Mucosa of stomach (tissue), 1 donor: Measurements from ENCODE around the gene KANSL1L.

Experiments used
- H3K27me3 ChIP-seq: one replicate; pipeline ENCODE4 v1.7.0; 2013; ENCODE audit warnings: mild to moderate bottlenecking, low read length; ENCODE audit not compliant: control insufficient read depth, insufficient read depth
- H3K36me3 ChIP-seq: one replicate; pipeline ENCODE4 v1.7.0; 2013; ENCODE audit warnings: low read length; ENCODE audit not compliant: control insufficient read depth, insufficient read depth
- H3K4me1 ChIP-seq: one replicate; pipeline ENCODE4 v1.7.0; 2013; ENCODE audit warnings: mild to moderate bottlenecking, low read length; ENCODE audit not compliant: control insufficient read depth, insufficient read depth
- H3K4me3 ChIP-seq: one replicate; pipeline ENCODE4 v1.7.0; 2013; ENCODE audit warnings: low read length
- H3K9ac ChIP-seq: one replicate; pipeline ENCODE4 v1.7.0; 2013; ENCODE audit warnings: mild to moderate bottlenecking, low read length, moderate library complexity
- H3K9me3 ChIP-seq: one replicate; pipeline ENCODE4 v1.7.0; 2013; ENCODE audit warnings: mild to moderate bottlenecking, low read length, moderate library complexity; ENCODE audit not compliant: control insufficient read depth
- donor health status: Pancreatic carcinoma.

Gene KANSL1L

GRCh38 chr2:210046851-210047500 is 124.2 kb downstream of the KANSL1L start:
- Histone ChIP-seq H3K9me3 (no peaks in the 10 kb centered on the region), H3K36me3 (no peaks in the 10 kb centered on the region)

DNA sequence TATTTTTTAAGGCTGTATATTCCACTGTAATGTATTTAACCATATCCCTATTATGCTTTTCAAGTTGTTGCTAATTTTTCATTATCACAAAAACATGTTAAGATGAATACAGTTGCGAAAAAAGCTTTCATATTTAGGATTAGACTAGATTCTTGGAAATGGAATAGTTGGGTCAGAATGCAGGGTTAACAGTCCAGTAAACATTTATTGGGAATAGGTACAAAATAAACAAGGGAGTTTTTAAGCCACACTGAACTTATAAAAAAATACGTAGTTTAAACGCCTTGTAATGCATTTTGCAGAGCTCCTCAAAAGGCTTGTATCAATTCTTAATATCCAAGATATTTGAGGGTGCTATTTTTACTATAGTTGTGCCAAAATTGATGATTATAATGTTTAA is 133.1 kb downstream of the KANSL1L start:
- Histone ChIP-seq H3K4me3 (no peak overlapping the region), H3K4me1 (no peaks in the 10 kb centered on the region), H3K9ac (no peak overlapping the region), H3K27me3 (no peaks in the 10 kb centered on the region), H3K36me3 (no peaks in the 10 kb centered on the region), H3K9me3 (no peaks in the 10 kb centered on the region)

More at GRCh38 chr2:210046851-210047500, 124.2 kb downstream of the KANSL1L start:
- no peak overlapping the region for H3K4me3 ChIP-seq
- H3K4me1 ChIP-seq, result no peaks in the 10 kb centered on the region
- H3K9ac ChIP-seq, result no peak overlapping the region
- H3K27me3 ChIP-seq, result no peaks in the 10 kb centered on the region

DNA sequence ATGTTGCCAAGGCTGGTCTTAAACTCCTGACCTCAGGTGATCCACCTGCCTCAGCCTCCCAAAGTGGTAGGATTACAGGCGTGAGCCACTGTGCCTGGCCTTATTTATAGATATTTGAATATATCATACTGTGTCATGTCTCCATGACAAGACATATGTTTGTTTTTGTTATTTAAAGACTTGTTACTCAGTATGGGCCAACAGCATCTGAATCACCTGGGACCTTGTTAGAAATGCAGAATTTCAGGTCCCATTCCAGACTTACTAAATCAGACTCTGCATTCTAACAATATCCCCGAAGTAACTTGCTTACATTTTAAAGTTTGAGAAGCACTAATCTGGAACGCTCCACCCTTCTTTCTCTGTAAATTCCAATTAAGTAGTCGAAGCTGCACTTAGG is 135.5 kb downstream of the KANSL1L start:
- H3K4me1 ChIP-seq, result no peaks in the 10 kb centered on the region
- no peaks in the 10 kb centered on the region for H3K36me3 ChIP-seq
- no peaks in the 10 kb centered on the region for H3K27me3 ChIP-seq
- H3K4me3 ChIP-seq, result no peak overlapping the region
- no peak overlapping the region for H3K9ac ChIP-seq
- H3K9me3 ChIP-seq, result no peaks in the 10 kb centered on the region

DNA sequence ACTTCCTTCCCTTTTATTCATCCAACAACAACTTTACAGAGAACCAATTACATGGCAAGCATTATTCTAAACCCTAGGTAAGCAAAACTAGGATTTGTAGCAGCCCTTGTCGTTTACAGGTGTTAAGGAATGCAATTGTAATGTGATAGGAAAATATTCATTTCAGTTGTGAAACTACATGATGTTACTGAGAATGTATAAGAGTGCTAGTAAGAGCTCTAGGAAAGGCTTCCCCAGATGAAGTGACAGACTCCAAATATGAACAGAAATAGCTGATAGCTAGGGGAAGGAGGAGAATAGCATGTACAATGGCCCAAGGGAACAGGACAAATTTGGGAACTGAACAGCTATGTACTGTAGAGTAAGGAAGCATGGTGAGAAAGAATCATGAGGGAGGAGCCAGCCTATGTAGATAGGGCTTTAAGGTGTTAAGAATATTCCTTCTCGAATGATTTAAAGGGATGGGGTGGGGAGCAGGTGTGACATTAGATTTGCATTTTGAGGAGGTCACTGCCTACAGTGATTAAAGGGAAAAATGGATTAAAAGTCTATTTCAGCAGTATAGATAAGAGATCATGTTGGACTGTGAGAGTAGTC is 137.0 kb downstream of the KANSL1L start:
- Histone ChIP-seq H3K27me3 (no peaks in the 10 kb centered on the region), H3K36me3 (no peaks in the 10 kb centered on the region), H3K4me3 (no peak overlapping the region), H3K9me3 (no peaks in the 10 kb centered on the region), H3K9ac (no peak overlapping the region), H3K4me1 (no peaks in the 10 kb centered on the region)

GRCh38 chr2:210028178-210028577 is 143.0 kb downstream of the KANSL1L start:
- Histone ChIP-seq H3K36me3 (no peaks in the 10 kb centered on the region), H3K27me3 (no peaks in the 10 kb centered on the region), H3K4me1 (no peaks in the 10 kb centered on the region), H3K4me3 (no peak overlapping the region), H3K9me3 (no peaks in the 10 kb centered on the region), H3K9ac (no peak overlapping the region)

DNA sequence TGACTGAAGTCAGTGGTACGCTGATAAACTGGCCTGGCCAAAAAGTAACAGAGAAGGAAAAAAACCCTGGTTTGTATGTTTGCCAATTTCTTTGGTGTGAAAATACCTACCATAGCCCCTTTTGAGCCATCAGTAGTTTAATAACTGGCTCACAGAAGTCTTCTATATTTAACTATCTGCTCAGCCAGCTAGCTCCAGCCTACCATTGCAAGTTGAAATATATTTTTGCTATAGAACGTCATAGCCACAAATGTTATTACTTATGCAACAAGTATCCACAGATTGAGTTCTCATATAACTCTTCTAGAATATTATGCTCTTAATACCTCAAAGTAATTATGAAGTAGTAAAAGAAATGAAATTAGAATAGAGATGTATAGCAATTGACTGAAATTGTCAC is 143.6 kb downstream of the KANSL1L start:
- no peak overlapping the region for H3K9ac ChIP-seq
- H3K9me3 ChIP-seq, result no peaks in the 10 kb centered on the region
- H3K4me3 ChIP-seq, result no peak overlapping the region
- H3K27me3 ChIP-seq, result no peaks in the 10 kb centered on the region
- no peaks in the 10 kb centered on the region for H3K36me3 ChIP-seq
- H3K4me1 ChIP-seq, result no peaks in the 10 kb centered on the region

DNA sequence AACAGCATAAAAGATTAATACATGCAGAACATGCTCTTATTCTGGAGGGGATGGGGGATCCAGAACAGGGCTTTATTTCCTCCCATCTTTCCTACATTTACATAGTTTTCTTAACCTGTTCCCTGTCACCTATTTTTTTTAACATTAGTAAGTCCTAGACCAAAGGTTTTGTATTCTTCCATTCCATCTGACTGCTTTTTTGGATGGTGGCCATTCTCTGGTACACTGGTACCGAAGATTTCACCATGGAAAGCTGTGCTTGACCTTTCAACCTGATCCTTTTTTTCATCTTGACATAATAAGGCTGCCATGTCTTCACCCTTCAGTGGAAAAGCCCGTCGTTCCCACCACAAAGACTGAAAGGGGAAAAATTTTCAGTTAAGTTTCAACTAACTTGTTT is 148.4 kb downstream of the KANSL1L start:
- H3K9ac ChIP-seq, result no peak overlapping the region
- no peak overlapping the region for H3K4me3 ChIP-seq
- H3K27me3 ChIP-seq, result no peaks in the 10 kb centered on the region
- H3K36me3 ChIP-seq, result no peaks in the 10 kb centered on the region
- H3K9me3 ChIP-seq, result no peaks in the 10 kb centered on the region
- H3K4me1 ChIP-seq, result no peaks in the 10 kb centered on the region

DNA sequence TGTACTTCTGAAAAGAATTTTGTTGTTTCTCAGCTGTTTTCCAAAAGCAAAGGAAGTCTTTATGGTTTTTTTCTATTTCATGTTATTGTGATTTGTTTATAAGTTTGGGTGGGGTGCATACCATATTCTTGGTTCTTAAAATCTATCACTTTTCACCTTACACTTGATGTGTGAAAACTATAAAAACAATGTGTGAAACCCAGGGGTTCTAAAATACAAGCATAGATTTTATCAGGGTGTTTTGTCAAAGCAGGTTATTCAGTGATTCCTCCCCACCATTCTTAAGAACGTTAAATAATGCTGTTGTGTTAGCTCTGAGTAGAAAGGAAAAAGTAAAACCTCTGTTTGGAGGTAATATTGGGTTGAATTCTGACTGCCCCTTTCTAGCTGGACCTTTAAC is 151.1 kb downstream of the KANSL1L start:
- H3K4me3 ChIP-seq, result no peak overlapping the region
- no peaks in the 10 kb centered on the region for H3K9me3 ChIP-seq
- no peaks in the 10 kb centered on the region for H3K4me1 ChIP-seq
- H3K27me3 ChIP-seq, result no peaks in the 10 kb centered on the region
- H3K36me3 ChIP-seq, result no peaks in the 10 kb centered on the region
- H3K9ac ChIP-seq, result no peak overlapping the region

- peaks cover 4% of the 10 kb centered on the region for H3K4me1 ChIP-seq
- no peaks in the 10 kb centered on the region for H3K27me3 ChIP-seq
- no peak overlapping the region for H3K4me3 ChIP-seq
- H3K9me3 ChIP-seq, result no peaks in the 10 kb centered on the region
- no peaks in the 10 kb centered on the region for H3K36me3 ChIP-seq
- H3K9ac ChIP-seq, result no peak overlapping the region
These were observed 161.3 kb downstream of the KANSL1L start for GRCh38 chr2:210009896-210010295.

DNA sequence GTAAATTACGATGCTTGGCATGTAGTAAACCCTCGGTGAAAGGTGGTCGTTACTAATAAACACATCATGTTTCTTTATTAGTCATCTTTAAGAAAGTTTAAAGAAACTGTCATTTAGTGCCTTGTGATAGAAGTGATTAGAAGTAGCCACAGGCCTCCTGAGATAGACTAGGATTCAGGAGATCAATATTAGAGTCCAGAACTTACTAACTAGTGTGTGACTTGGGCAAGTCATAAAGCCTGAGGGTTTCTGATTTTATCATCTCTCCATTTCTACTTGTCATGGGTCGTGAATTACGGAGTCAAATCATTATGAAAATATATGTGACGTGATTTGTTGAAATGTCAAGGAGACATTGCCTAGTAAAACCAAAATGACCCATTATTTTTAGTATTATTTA is 162.1 kb downstream of the KANSL1L start:
- Histone ChIP-seq H3K9me3 (no peaks in the 10 kb centered on the region), H3K36me3 (no peaks in the 10 kb centered on the region), H3K4me1 (peaks cover 4% of the 10 kb centered on the region), H3K9ac (no peak overlapping the region), H3K4me3 (no peak overlapping the region), H3K27me3 (no peaks in the 10 kb centered on the region)

- no peaks in the 10 kb centered on the region for H3K9me3 ChIP-seq
- no peak overlapping the region for H3K9ac ChIP-seq
- no peaks in the 10 kb centered on the region for H3K27me3 ChIP-seq
- no peak overlapping the region for H3K4me3 ChIP-seq
- peaks cover 11% of the 10 kb centered on the region for H3K4me1 ChIP-seq
- no peaks in the 10 kb centered on the region for H3K36me3 ChIP-seq
These were observed 163.3 kb downstream of the KANSL1L start for GRCh38 chr2:210007895-210008294.

DNA sequence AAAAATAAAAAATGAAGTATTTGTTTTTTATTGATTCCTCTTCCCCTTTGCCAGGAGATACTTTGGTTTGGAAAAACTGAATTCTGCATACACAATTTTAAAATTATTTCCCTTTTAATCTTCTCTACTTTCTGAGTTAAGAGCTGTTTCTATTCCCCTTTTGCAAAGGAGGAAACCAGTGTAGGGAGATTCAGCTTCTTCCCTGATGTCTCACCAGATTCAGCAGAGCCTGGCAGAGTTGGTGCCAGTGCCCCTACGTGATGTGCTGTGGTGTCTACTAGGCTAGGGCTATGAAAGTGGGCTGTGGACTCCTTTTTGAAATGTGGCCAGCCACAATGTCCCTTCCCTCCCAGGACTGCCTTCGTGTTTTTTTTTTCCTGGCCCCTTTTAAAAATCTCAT is 166.3 kb downstream of the KANSL1L start:
- Histone ChIP-seq H3K9me3 (no peaks in the 10 kb centered on the region), H3K4me1 (peaks cover 18% of the 10 kb centered on the region), H3K27me3 (no peaks in the 10 kb centered on the region), H3K9ac (no peak overlapping the region), H3K4me3 (no peak overlapping the region), H3K36me3 (no peaks in the 10 kb centered on the region)
